Measurements from ENCODE around the gene ALCAM.

DNA sequence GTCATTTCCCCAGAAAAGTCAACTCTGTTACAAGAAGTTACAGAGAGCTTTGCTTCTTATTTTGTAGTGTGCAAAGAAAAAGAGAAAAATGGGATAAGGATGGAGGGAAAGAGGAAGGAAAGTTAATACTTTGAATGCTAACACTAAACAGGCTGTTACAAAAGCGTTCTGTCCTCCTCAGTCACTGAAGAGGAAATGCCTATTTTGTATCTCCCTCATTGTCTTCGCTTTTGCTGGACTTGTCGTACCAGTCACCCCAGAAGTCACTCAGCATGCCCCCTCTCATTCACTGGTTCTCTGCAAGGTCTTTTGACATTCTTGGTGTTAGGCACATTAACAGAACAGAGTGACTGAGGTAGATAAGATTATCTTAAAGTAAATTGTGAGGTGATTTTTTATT lies 129.6 kb downstream of the ALCAM start:
- TF ChIP-seq POLR2A (IDR thresholded peaks at IDR 0.05) = no peak
- no peak for TF ChIP-seq CTCF (IDR thresholded peaks at IDR 0.05)

Measured in uterus (tissue), 2 donors.